Measurements from ENCODE around the gene HOMER2.
"Not testable (repeated sequence)": the region's sequence is repeated elsewhere in the genome, so short reads cannot be mapped to it uniquely, and the experiment has no call there.

Gene HOMER2

GRCh38 chr15:82942691-82943090 is 9.8 kb downstream of the HOMER2 start:
- DNase-seq (ENCODE audit: insufficient read length, low spot score) = no peak
- FAIRE-seq = no peak
- TF ChIP-seq CTCF (IDR thresholded peaks at IDR 0.05; ENCODE audit: insufficient read depth, missing control alignments) = no peak

- not testable (repeated sequence) for DNase-seq (ENCODE audit: insufficient read length, low spot score); FAIRE-seq
Observed at GRCh38 chr15:82939678-82940077, 12.8 kb downstream of the HOMER2 start.

GRCh38 chr15:82937712-82938058 is 14.8 kb downstream of the HOMER2 start:
- TF ChIP-seq CTCF (IDR thresholded peaks at IDR 0.05; ENCODE audit: insufficient read depth, missing control alignments) = no peak
- FAIRE-seq (no peak), DNase-seq (ENCODE audit: insufficient read length, low spot score) (no peak)

GRCh38 chr15:82936966-82937711 is 15.4 kb downstream of the HOMER2 start:
- DNase-seq (ENCODE audit: insufficient read length, low spot score) = no peak
- no peak for FAIRE-seq
- TF ChIP-seq CTCF (IDR thresholded peaks at IDR 0.05; ENCODE audit: insufficient read depth, missing control alignments) = no peak

- no peak for TF ChIP-seq CTCF (IDR thresholded peaks at IDR 0.05; ENCODE audit: insufficient read depth, missing control alignments)
- FAIRE-seq = no peak
- DNase-seq (ENCODE audit: insufficient read length, low spot score) = no peak
Observed at GRCh38 chr15:82935382-82935781, 17.1 kb downstream of the HOMER2 start.

GRCh38 chr15:82934100-82934880 is 18.2 kb downstream of the HOMER2 start:
- TF ChIP-seq CTCF (IDR thresholded peaks at IDR 0.05; ENCODE audit: insufficient read depth, missing control alignments) = no peak
- DNase-seq (ENCODE audit: insufficient read length, low spot score) (no peak), FAIRE-seq (no peak)

GRCh38 chr15:82933576-82933975 is 18.9 kb downstream of the HOMER2 start:
- FAIRE-seq = no peak

More at GRCh38 chr15:82933576-82933975, 18.9 kb downstream of the HOMER2 start:
- no peak for TF ChIP-seq CTCF (IDR thresholded peaks at IDR 0.05; ENCODE audit: insufficient read depth, missing control alignments)
- no peak for DNase-seq (ENCODE audit: insufficient read length, low spot score)

All from D721Med (cell line).